Fibroblast of skin of left biceps (primary cell): ENCODE data around the gene SLC24A3.

Experiments
- DNase-seq, 2 experiments: peaks; one replicate each; pipeline ENCODE4 v3.0.0-alpha.2; 2013; ENCODE audit warnings: low read depth in 2 of 2

The SLC24A3 gene

DNA sequence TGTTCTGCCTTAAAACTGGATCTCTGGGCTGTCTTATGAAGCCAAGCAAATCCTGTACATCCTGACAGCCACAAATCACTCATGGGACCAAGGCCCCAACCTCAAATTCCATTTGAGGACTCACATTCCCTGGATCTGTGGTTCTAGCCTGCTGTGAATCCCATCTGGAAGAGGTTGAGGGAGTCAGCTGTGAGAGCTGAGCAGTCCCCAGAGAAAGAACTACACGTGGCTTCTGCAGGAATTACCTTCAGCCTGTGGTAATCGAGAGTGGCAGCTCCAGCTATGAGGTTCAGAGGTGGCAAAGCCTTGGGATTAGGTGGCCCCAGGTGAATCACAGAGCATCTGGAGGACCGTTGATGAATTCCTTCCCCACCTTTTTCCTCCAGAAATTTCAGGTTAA is 245.2 kb downstream of the SLC24A3 start:
- DNase-seq, result no peak

DNA sequence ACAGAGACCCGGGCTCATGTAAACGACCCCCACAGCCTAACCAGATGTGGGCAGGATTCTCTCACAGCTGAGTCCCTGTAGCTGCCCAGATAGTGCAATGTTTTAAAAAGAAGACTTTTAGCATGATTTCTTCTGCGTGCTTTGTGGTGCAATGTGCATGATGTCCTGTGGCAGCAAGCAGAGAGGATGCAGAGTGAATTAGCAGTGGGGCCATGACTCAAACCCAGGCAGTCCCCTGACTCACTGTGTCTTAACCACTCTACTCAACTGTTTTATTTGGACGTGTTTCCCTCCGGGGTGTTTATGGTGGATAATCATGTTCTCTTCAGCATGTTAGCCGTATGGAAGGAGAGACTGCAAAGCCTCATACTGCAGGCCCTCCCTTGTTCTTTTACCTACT is 247.9 kb downstream of the SLC24A3 start:
- no peak for DNase-seq

DNA sequence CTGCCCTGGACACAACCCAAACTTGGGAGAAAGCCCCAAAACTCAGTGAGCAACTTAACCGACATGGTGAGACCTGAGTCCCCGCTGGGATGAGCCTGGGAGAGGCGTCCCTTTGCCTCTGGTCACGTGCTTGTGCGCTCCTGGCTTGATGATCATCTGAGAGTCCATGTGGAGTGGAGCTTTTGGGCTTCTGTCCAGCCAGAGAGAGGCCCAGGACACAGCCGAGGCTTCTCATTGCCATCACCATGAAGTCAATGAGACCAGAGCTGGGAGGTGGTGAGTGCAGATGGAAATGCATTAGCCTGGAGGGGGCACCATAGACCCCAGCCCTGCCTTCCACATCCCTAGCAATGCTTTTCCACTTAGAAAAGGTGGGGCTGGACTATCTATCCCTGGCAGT is 250.0 kb downstream of the SLC24A3 start:
- no peak for DNase-seq

DNA sequence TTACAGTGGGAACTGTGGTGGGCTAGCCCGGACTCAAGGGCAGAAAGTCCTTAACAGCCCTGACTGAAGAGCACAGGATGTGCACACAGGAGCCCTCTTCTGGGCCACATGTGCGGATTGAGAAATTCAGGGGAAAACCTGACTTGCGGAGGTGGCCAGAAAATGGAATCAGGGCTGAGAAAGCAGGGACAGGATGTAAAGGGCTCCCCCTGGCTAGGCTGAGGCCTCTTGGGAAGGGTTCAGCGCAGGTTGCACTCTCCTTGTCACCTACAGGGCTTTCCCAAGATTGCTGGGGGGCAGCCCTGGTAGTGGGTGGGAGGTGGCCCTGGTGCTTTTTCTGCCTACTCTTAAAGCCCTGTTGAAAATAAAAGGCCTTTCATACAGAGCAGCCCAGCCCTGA is 251.2 kb downstream of the SLC24A3 start:
- DNase-seq, result no peak

DNA sequence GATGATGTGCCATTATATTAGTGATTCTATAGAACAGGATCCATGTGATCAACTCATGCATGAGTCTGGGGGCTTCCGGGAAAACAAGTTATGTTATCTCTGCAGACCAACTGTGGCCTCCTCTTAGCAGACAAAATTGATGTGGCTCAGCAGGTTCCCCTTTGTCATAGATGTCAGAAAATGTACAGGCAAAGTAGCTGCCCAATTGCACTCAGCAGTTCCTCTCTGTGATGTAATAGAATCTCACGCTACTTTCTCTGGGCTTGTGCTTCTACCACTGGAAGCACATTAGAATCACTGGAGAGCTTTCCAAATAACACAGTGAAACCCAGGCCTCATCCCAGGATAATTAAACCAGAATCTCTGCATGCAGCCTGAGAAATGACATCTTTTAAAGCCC is 253.1 kb downstream of the SLC24A3 start:
- no peak for DNase-seq

DNA sequence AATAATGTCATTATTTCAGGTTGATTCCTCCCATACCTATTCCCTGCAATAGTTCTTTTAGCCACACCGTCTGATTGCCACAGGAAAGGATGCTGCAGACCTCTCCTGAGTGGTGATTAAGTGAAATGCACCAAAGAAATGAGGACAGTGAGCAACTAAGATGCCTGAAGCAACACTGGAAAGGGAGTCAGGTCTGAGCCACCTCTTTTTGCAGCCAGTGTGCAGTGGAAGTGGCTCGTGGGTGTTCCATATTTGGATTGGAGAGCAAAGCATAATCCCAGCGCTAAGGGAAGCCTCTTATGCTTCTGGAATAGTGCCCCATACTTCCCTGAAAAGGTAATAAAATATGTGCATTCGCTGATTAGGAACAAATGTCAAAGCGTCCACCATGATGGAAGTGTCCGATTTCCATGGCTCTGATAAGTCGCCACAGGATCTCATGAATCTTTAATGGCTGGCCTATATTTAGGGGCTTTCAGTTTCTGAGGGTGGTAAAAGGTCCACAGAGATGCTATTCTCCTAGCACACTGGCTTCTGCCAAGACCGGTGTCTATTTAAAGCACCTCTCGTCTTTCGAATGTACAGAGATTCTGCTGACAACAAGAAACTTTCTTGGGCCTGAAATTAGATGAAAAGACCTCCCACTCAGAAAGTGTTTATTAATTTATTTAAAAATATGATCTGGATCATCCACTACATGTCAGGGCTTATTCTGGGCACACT is 253.9 kb downstream of the SLC24A3 start:
- no peak for DNase-seq

DNA sequence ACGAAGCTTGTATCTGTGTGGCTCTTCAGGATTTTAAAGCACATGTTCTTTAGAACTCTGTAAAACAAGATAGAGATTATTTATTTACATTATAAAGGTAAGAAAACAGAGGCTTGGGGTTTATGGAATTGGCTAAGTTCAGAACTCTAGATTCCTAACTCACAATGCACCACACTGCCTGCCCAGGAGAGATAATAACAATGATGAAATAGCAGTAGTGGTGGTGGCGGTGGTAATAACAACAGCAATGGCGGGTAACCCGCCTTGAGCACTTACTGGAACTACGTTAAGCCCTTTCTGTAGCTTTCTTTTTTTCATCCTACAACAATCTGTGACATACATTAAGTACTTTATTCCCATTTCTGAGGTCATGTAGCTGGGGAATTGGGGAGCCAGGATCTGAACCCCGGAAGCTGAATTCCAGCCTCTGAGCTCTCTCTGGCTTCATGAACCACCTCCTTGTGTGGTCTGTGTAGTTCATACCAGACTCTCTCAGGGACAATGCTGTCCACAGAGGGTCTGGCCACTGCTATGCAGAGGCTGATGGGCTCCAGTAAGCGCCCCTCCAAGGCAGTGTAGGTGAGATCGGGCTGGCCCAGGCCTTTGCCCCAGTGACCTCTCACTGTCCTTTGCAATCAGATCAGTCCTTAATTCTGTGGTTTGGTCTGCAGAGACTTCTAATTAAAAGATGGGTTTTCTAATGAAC is 260.9 kb downstream of the SLC24A3 start:
- DNase-seq, result no peak

DNA sequence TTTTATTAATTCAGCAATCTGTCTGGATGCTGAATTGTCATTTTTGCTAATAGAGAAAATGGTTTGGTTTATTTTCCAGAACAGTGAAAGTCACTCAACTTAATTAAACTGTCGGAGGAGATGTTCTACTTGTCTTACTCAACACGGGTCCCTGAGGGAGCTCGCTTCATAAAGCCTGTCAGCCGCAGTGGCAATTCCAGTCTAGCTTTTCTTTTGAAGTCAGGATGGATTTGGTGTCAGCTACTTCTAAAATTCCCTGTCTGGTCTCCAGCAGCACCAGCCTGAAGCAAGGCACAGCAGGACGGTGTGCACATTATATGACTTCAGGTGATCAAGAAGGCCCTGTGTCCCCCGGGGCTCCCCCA is 261.5 kb downstream of the SLC24A3 start:
- no peak for DNase-seq

DNA sequence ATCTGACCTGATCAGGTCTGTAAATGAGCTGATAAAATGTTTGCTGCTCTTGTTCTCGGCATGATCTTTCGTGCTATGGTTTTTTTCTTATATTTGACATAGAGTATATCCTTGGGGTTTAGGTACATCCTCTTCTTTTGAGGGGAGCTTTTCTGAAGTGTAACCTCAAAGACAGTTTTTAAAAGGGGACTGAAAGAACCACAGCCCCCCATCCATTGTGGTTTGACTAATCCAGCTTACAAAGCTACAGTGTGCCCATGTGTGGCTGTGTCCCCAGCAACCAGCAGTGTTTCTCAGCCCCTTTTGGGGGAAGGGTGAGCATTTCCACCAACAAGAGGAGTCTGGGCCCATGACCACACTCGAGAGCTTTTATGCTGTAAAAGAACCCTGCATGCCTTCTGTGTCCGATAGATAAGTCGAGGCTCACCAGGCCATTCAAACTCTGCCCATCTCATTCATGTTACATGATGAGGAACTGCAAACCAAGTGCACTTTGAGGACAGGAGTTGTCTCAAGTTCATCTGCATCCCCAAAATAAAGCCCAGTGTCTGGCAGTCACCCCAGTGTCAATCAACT is 266.0 kb downstream of the SLC24A3 start:
- DNase-seq, result no peak

DNA sequence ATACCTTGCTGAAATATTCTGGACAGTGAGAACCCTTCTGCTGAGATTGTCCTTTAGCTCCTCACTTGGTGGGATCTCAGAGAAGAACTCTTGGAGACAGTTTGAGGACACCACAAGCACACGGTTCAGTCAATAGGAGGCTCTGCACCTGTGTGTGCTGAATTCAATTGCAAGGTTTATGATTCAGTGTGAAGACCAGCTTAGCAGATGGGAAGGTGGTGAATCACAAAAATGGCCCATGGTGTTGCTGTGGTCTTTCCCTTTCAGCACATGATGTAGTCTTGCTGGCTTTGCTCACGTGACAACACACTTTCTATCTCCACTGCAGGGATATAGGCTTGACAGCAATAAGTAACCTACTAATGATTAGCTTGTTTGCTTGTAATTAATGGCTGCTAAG is 270.3 kb downstream of the SLC24A3 start:
- no peak for DNase-seq

DNA sequence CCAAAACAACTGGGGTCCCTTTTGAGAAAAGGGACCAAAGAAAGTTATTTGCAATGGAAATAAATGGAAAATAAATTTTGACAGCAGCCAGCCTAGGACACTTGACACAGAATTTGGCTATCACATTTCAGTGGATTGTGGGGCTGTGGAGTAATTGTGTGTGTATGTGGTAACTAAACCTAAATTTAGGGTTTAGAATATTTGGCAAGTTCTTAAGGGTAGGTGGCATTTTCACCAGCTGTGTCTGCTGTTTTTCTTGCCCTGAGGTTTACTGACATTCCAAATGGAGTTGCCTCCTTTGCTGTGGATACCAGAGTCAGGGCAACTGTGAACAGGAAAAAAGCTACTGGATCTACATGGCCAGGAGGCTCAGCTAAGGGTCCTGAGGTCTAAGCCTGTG is 270.9 kb downstream of the SLC24A3 start:
- DNase-seq, result no peak

DNA sequence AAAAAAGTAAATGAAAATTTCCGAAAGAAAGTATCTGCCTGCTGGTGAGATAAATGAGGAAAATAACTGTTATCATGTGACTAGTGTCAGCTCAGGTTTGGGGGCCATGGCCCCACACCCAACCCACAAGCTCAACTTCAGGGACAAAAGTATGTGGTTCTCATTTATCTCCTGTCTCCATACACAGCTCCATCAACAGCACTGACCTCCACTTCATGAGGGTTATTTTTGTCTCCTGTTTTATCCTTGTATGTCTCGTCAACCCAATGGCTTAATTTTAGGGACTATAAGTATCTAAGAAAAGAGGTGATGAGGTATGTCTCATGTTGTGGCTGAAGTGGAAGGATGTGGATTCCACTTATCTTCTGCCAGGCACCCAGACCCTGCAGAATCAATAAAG is 274.0 kb downstream of the SLC24A3 start:
- DNase-seq, result no peak

DNA sequence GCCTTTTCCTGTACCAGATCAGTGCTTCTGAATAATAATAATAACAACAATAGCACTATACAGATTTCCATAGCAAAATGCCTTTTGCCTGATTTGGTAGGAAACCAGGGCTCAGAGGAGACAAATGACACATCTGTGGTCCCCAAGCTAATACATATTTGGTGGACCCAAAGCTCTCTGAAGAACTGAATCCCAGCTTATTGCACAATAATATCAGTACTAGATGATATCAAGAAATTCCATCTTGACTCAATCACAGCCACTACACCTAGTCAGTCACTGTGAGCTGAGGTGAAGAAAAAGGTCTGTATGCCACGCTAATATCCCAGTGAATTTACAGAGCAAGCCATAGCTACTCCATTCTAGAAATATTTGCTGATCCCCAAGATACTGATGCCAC is 275.0 kb downstream of the SLC24A3 start:
- no peak for DNase-seq

DNA sequence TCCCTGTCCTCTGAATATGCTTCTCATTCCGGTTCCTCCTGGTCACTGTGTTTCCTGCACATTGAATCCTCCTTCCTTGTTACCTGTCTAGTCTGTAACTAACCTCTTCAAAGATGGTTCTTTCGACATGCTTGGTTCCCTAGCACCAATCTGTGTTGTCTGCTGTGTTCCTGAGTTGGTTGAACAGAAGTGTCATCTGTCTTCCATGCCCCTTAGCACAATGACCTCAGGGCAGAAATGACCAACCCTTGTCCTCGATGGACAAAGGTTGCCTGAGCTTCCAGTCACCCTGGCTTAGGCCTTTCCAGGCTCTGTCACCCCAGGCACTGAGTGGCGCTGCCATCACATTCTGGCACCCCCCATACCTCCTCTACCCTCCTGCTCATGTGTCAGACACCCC is 278.8 kb downstream of the SLC24A3 start:
- DNase-seq, result no peak

DNA sequence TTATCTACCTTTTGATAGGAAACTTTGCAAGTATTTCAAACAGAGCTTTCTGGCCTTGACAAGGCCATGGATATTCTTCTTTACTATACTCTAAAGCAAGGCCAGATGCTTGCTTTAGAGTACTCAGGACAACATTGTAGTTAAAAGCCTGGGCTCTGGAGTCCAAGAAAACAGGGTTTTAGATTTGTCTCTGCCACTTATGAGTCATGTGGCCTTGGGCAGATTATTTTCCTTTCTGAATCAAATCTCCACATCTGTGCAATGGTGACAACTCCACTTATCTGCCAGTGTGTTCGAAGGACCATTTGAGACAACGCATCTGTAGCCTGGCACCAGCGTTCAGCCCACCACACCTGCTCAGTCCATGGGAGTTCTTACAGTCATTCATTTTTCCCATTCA is 279.7 kb downstream of the SLC24A3 start:
- no peak for DNase-seq

DNA sequence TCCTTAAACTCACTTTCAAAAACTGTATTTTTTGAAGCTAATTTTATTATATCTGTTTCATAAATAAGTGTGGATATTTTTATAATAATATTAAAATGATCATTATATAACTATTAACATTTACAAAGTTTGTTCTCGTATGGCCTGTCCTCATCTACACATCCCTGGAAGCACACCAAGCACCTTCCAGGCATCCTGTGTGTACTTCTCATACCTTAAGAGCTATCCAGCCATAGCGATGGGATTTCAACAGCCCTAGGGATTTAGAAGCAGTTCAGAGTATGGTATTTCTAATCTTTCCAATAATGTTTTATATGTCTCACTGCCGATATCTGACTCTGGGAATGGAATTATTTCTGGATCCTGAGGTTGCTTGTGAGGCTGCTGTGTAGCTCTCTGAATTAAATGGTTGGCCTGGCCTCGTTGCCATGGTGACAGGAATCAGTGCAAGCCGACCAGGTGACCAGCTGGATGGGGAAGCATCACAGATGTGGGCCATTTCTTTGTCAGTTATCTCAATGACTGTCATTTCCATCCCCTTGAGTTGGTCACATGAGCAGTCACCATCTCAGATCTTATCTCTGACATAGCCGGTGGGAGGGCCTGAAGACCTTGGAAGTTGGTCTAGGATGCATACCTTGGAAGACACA is 280.4 kb downstream of the SLC24A3 start:
- DNase-seq, result no peak

DNA sequence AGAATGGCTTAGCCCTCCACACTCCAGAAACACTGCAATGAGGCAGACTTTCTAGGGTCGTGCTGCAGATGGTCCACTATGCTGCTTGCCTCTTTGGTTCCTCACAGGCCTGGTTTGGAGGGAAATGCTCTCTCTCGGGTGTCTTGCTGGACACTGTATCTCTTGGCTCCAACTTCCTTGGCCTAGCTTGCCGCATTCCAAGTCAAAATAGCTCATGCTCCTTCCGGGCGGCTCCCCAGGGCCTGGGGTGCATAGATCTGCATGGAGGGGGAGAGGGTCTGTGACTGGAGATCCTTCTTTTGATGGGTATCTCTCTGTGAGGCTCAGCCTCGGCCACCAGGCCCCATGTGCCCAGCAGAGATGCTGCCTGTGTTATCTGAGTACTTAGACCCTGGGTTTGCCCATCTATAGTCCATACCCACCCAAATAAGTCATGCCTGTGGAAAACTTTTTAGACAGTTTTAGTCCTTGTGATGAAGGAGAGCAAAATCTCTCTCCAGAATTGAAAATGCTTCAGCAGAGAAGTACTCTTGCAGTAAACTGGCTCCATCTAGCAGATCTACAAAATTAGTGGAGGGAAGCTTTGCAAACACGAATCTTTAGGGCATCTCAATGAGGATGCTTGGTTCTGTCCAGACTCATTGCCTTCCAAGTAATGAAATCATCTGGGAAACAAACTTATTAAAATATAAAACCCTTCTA is 281.5 kb downstream of the SLC24A3 start:
- DNase-seq, result no peak

DNA sequence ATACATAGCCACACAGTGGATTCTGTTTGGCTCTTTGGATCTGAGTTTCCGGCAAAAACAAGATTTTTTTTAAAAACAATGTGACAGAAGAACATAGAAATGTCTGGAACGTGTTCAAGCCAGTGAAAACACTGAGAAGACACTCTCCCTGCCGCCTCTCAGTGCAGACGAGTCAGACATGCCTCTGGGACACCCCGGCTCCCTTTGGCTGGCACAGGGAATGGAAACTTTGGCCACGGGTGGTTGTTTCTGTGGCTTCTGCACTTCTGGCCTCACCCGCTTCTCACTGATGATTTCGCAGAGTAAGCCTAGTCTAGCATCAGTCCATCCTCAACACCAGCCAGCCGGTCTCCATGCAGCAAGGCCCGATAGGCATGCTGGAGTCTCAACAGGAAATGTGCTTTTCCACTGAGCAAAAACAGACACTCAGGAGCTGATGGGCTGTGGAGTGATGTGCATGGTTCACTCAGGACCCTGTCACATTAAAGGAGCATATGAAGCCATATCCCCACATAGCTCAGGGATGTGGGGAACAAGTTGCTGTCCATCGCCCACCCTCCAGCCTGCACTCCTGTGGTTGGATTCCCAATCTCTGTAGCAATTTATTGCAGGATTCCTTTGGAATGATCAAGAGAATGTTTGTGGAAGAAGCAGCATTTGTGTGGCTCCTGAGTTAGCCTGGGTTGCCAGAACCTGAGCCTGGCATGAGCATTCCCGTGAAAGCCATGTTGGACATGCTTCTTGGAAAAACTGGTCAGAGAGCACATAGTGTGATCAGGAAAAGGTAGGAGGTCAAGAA is 283.7 kb downstream of the SLC24A3 start:
- DNase-seq, result no peak

DNA sequence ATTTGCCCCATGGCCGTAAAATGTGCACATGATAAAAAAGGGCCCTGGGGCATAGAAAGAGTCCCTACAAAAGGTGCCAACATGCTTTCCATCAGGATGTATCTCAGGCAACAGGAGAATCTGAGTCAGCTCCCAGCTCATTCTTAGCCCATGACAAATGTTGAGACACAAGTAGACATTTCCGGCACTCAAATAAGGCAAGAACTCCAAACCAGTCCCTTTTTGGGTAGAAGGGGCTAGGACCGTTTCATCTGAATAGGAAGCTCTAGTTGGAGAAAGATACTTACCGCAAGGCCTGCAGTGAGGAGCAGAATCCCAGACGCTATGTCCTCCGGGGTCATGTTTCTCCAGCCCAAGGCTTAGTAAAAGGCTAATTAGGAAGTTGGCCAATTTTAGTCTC is 284.6 kb downstream of the SLC24A3 start:
- DNase-seq, result peak; percentile 8 to 20

DNA sequence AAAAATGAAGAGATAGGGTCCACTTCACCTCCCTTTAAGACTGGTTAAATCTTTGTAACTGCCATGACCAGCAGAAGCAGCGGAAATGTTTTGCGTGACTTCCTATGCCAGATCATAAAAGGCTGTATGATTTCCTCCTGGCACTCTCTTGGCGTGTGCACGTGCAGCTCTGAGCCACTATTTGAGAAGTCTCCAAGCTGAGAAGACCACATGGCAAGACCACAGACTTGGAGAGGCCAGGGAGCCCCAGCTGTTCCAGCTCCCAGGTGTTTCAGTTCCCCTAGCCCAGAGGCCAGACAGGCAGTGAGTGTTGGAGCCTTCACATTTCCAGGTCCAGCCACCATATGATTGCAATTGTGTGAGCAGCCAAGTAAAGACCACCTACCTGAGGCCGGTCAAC is 286.3 kb downstream of the SLC24A3 start:
- no peak for DNase-seq

DNA sequence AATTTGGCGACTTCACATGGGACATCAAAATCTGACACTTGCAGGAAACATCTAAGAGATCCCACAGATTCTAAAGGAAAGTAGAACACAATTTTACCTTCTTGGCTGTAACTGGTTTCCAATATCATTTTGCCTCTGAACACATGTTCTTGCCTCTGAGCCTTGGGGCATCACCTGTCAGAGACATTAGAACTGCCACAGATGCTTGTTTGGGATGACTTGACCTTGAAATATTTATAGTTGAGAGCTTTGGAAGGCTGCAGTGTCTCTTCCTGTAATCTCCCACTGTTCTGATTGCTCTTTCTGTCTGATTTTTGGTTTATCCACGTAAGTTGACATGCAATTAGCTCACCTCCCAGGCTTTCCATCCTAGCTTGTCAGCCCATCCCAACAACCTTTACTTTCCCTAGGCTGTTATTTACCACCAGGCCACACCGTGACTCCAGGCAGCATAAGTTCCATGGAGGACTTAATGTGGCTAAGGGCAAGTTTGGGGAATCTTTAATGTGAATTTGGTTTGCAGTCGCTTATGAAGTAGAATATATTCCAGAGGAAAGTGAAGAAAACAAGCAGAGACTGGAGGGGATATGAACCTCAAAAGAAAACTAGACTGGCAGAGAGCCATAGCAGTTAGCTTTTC is 289.2 kb downstream of the SLC24A3 start:
- DNase-seq, result no peak
